Astrocyte (in vitro differentiated cells and primary cell): ENCODE results near the gene CCR2. TPM values are rescaled to one million over a fixed set of nuclear protein-coding genes. Genes with fewer than 3 reads are reported as not detected.

Source experiments
- DNase-seq: peaks from one replicate; pipeline ENCODE4 v3.0.0-alpha.2; 2010; ENCODE audit warnings: low read depth
- FAIRE-seq: peaks from 2 replicates; lab custom pipeline; 2011; peaks lifted over from hg19 to GRCh38; lab: Jason Lieb, UNC
- H2AFZ ChIP-seq: 2 replicates; pipeline ENCODE4 v1.6.0; 2012; ENCODE audit warnings: low read depth, low read length, inconsistent platforms
- H3K27ac ChIP-seq: 2 replicates; pipeline ENCODE4 v1.5.1; 2011; ENCODE audit warnings: low read depth, low read length, inconsistent platforms
- H3K27me3 ChIP-seq: 2 replicates; pipeline ENCODE4 v1.6.0; 2011; ENCODE audit warnings: low read length, inconsistent platforms; ENCODE audit not compliant: insufficient read depth
- H3K36me3 ChIP-seq: 2 replicates; pipeline ENCODE4 v1.5.1; 2011; ENCODE audit warnings: low read length, inconsistent platforms; ENCODE audit not compliant: insufficient read depth
- H3K4me1 ChIP-seq: 2 replicates; pipeline ENCODE4 v1.5.1; 2011; ENCODE audit warnings: low read length, inconsistent platforms; ENCODE audit not compliant: insufficient read depth
- H3K4me2 ChIP-seq: 2 replicates; pipeline ENCODE4 v1.6.0; 2012; ENCODE audit warnings: low read length, inconsistent platforms
- H3K4me3 ChIP-seq: 2 replicates; pipeline ENCODE4 v1.5.1; 2011; ENCODE audit warnings: low read depth, mild to moderate bottlenecking, low read length, inconsistent platforms; ENCODE audit not compliant: insufficient read depth
- H3K79me2 ChIP-seq: 2 replicates; pipeline ENCODE4 v1.6.0; 2012; ENCODE audit warnings: mild to moderate bottlenecking, low read length, inconsistent platforms; ENCODE audit not compliant: insufficient read depth
- H3K9ac ChIP-seq: 2 replicates; pipeline ENCODE4 v1.6.0; 2012; ENCODE audit warnings: mild to moderate bottlenecking, low read length, inconsistent platforms
- H3K9me3 ChIP-seq: 2 replicates; pipeline ENCODE4 v1.5.1; 2012; ENCODE audit warnings: low read depth, mild to moderate bottlenecking, low read length, inconsistent platforms; ENCODE audit not compliant: insufficient read depth
- H4K20me1 ChIP-seq: 2 replicates; pipeline ENCODE4 v1.6.0; 2012; ENCODE audit warnings: low read length, inconsistent platforms; ENCODE audit not compliant: insufficient read depth
- H3K27ac Mint-ChIP-seq: one replicate; pipeline ENCODE4 v1.8.0; 2021; ENCODE audit warnings: mild to moderate bottlenecking, mixed read lengths; ENCODE audit not compliant: unreplicated experiment
- H3K27me3 Mint-ChIP-seq: one replicate; pipeline ENCODE4 v1.8.0; 2021; ENCODE audit warnings: low read depth, mixed read lengths; ENCODE audit not compliant: unreplicated experiment
- H3K36me3 Mint-ChIP-seq: one replicate; pipeline ENCODE4 v1.8.0; 2021; ENCODE audit warnings: low read depth, mixed read lengths; ENCODE audit not compliant: unreplicated experiment
- H3K4me1 Mint-ChIP-seq: one replicate; pipeline ENCODE4 v1.8.0; 2021; ENCODE audit warnings: low read depth, mixed read lengths; ENCODE audit not compliant: unreplicated experiment
- H3K4me3 Mint-ChIP-seq: one replicate; pipeline ENCODE4 v1.8.0; 2021; ENCODE audit warnings: mild to moderate bottlenecking, moderate library complexity, mixed read lengths; ENCODE audit not compliant: unreplicated experiment
- H3K9me3 Mint-ChIP-seq: one replicate; pipeline ENCODE4 v1.8.0; 2021; ENCODE audit warnings: mild to moderate bottlenecking, mixed read lengths; ENCODE audit not compliant: unreplicated experiment
- EZH2 ChIP-seq: IDR thresholded peaks from 2 replicates; pipeline ENCODE4 v1.6.1; 2012; ENCODE audit warnings: mild to moderate bottlenecking, low read length, inconsistent platforms; ENCODE audit not compliant: insufficient read depth
- total RNA-seq: library from RNA; stranded (reverse); gene quantifications from 2 replicates; pipeline ENCODE4 v1.2.1, GENCODE V29; 2021
- TF ChIP-seq, protein P1 (sequence below): IDR thresholded peaks from 2 replicates; pipeline ENCODE4 v1.5.1; 2011; ENCODE audit warnings: low read depth, mild to moderate bottlenecking, inconsistent platforms, low read length, moderate library complexity; ENCODE audit not compliant: insufficient read depth

CCR2 gene
- total RNA-seq, 1 donor from 2014 or later, result not detected

DNA sequence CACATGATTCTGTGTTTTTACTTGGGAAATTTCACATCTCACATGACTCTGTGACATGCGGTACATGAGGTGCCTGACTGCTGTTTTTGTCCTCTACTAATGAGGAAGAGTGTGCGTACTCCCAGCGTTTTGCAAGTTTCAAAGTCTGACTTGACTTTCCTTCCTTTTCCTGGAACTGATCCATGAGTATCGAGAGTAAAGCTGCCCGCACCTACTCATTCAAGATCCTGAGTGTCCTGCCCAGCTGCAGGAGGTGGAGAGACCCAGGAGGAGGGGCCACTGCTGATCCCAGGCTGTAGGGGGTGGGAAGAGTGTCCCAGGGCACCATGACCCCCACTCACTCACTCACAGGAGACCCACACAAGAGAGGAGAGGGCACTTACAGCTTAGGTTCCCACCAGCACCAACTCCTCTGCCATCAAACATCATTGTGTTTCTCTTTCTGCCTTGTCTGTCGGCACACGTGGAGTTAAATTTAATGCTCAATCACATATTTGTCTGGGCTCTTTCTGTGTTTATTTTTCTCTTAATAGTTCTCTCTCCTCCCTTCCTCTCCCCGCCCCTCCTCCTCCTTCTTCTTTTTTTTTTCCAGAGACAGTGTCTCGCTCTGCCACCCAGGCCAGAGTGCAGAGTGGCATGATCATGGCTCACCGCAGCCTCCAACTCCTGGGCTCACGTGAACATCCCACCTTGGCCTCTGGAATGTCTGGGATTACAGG is 51.5 kb downstream of the CCR2 start:
- H3K4me2 ChIP-seq, result no peak overlapping the region
- no peak for TF ChIP-seq EZH2
- TF ChIP-seq, protein P1, sequence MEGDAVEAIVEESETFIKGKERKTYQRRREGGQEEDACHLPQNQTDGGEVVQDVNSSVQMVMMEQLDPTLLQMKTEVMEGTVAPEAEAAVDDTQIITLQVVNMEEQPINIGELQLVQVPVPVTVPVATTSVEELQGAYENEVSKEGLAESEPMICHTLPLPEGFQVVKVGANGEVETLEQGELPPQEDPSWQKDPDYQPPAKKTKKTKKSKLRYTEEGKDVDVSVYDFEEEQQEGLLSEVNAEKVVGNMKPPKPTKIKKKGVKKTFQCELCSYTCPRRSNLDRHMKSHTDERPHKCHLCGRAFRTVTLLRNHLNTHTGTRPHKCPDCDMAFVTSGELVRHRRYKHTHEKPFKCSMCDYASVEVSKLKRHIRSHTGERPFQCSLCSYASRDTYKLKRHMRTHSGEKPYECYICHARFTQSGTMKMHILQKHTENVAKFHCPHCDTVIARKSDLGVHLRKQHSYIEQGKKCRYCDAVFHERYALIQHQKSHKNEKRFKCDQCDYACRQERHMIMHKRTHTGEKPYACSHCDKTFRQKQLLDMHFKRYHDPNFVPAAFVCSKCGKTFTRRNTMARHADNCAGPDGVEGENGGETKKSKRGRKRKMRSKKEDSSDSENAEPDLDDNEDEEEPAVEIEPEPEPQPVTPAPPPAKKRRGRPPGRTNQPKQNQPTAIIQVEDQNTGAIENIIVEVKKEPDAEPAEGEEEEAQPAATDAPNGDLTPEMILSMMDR, result no peak
- no peak overlapping the region for H3K9ac ChIP-seq
- peaks cover 2% of the 10 kb centered on the region for H3K27me3 ChIP-seq
- peaks cover 3% of the 10 kb centered on the region for H3K9me3 Mint-ChIP-seq
- no peaks in the 10 kb centered on the region for H3K9me3 ChIP-seq
- no peak for FAIRE-seq
- no peak overlapping the region for H3K4me3 Mint-ChIP-seq
- H3K4me3 ChIP-seq, result no peak overlapping the region
- H3K36me3 Mint-ChIP-seq, result no peaks in the 10 kb centered on the region
- no peak overlapping the region for H3K27ac ChIP-seq
- DNase-seq, result no peak
- H3K4me1 Mint-ChIP-seq, result peaks cover 26% of the 10 kb centered on the region
- H2AFZ ChIP-seq, result peak overlapping the region; percentile 53
- no peaks in the 10 kb centered on the region for H3K36me3 ChIP-seq
- H3K4me1 ChIP-seq, result peaks cover 30% of the 10 kb centered on the region
- no peaks in the 10 kb centered on the region for H3K27me3 Mint-ChIP-seq
- H3K27ac Mint-ChIP-seq, result no peak overlapping the region
- H3K79me2 ChIP-seq, result no peaks in the 10 kb centered on the region
- no peaks in the 10 kb centered on the region for H4K20me1 ChIP-seq

DNA sequence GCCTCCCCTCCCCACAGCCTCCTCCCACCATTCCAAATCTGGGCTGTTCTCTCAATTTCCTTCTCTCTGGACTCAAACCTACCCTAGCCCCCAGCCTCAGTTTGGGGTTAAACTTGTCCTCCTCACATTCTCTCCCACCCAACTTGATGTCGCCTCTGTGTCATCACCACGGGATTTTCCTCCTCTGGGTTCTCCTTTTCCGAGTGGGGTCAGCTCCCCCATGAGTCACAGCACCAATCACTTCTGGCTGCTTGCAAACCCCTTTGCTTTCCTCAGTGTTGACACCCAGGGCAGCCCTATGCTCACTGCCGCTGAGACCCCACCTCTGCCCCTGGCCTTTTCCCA is 52.5 kb downstream of the CCR2 start:
- peak overlapping the region; percentile 82 for H3K4me2 ChIP-seq
- FAIRE-seq, result no peak

More for the DNA sequence above, 52.5 kb downstream of the CCR2 start:
- H3K4me1 ChIP-seq, result peaks cover 31% of the 10 kb centered on the region
- Mint-ChIP-seq H3K27me3 (peaks cover 2% of the 10 kb centered on the region), H3K4me1 (peaks cover 30% of the 10 kb centered on the region), H3K27ac (peak overlapping the region; percentile 69), H3K36me3 (no peaks in the 10 kb centered on the region), H3K9me3 (peaks cover 3% of the 10 kb centered on the region), H3K4me3 (no peak overlapping the region)
- no peak for DNase-seq
- H3K9me3 ChIP-seq, result no peaks in the 10 kb centered on the region
- no peaks in the 10 kb centered on the region for H3K79me2 ChIP-seq
- H3K27me3 ChIP-seq, result no peaks in the 10 kb centered on the region
- H3K36me3 ChIP-seq, result no peaks in the 10 kb centered on the region
- H2AFZ ChIP-seq, result no peak overlapping the region
- H4K20me1 ChIP-seq, result no peaks in the 10 kb centered on the region
- no peak overlapping the region for H3K27ac ChIP-seq
- H3K9ac ChIP-seq, result no peak overlapping the region
- no peak overlapping the region for H3K4me3 ChIP-seq
- TF ChIP-seq, protein P1, result no peak
- no peak for TF ChIP-seq EZH2
